Mucosa of descending colon (tissue), 3 donors: ENCODE results near the gene UTP3. TPM values are rescaled to one million over a fixed set of nuclear protein-coding genes. Genes with fewer than 3 reads are reported as not detected.
"Not testable (repeated sequence)": the region's sequence is repeated elsewhere in the genome, so short reads cannot be mapped to it uniquely, and the experiment has no call there.

Source experiments
- ATAC-seq: fragments of 200-7000 bp; cut with Tn5 transposase; one replicate; pipeline ENCODE4 v1.9.1; 2020; ENCODE audit warnings: mild to moderate bottlenecking, moderate library complexity
- DNase-seq, 3 donors: peaks; one replicate each; pipeline ENCODE4 v3.0.0-alpha.2; 2020
- H3K36me3 ChIP-seq: fragments of 200-600 bp; one replicate; pipeline ENCODE4 v1.8.0; 2021; ENCODE audit warnings: low read depth, mild to moderate bottlenecking
- H3K4me1 ChIP-seq: fragments of 200-600 bp; one replicate; pipeline ENCODE4 v1.8.0; 2021; ENCODE audit warnings: low read depth, mild to moderate bottlenecking
- H3K4me3 ChIP-seq: fragments of 200-600 bp; one replicate; pipeline ENCODE4 v1.8.0; 2021; ENCODE audit warnings: mild to moderate bottlenecking
- H3K9me3 ChIP-seq: fragments of 200-600 bp; one replicate; pipeline ENCODE4 v1.8.0; 2021; ENCODE audit warnings: mild to moderate bottlenecking
- CTCF ChIP-seq: fragments of 200-600 bp; IDR thresholded peaks from one replicate; pipeline ENCODE4 v1.8.0; 2022; ENCODE audit warnings: antibody characterized with exemption, mild to moderate bottlenecking
- intact Hi-C, 2 donors: fragments of 100-400 bp; cut with DNase I in 1 of 2; cut with micrococcal nuclease in 1 of 2; formaldehyde crosslinking; loops; one replicate each; pipeline versions ENCODE4 v1.11.0 to v1.11.1; 2022; cut with DNase I, micrococcal nuclease
- total RNA-seq, 3 donors: library from RNA; stranded (reverse); fragmentation: NEBNext Ultra II Directional in 2 of 3; extraction: Animal tissue kit (Norgen Biotek cat#: 25700) in 2 of 3; gene quantifications; one replicate each; pipeline versions ENCODE4 v1.2.1 to v1.2.4, GENCODE V29; 2021 to 2023
- donor health status: DM: no; HTN: no; CAD: no; lungs with moderate emphysema.
- donor health status: DM: no; HTN: no; CAD: no.
- donor health status: DM: no; HTN: yes; CAD: no.

UTP3 gene
- total RNA-seq, 3 donors from 2014 or later, result 15.8 to 23.4 (median 20.5) TPM

GRCh38 chr4:70657326-70657725, 31.0 kb upstream of the UTP3 start:
- DNase-seq, result no peak
- intact Hi-C loops, result loop anchor here in 1 of 2 donors (10.0 kb wide), 1 partner anchor 357 kb away; no protein-coding TSS in a partner anchor
- Histone ChIP-seq H3K4me1 (no peaks in the 10 kb centered on the region), H3K4me3 (no peak overlapping the region), H3K36me3 (no peaks in the 10 kb centered on the region), H3K9me3 (no peaks in the 10 kb centered on the region)
- no peak for ATAC-seq
- TF ChIP-seq CTCF, result no peak

- ATAC-seq, result no peak
- intact Hi-C loops, result loop anchor here in 1 of 2 donors (10.0 kb wide), 1 partner anchor 356 kb away; no protein-coding TSS in a partner anchor
Observed at GRCh38 chr4:70658418-70658817, 29.9 kb upstream of the UTP3 start.

GRCh38 chr4:70660106-70660505, 28.2 kb upstream of the UTP3 start:
- ATAC-seq (no peak), DNase-seq (no peak)
- no peak for TF ChIP-seq CTCF
- H3K4me1 ChIP-seq, result no peaks in the 10 kb centered on the region
- intact Hi-C loops, result no loop called here
- no peaks in the 10 kb centered on the region for H3K9me3 ChIP-seq
- no peaks in the 10 kb centered on the region for H3K36me3 ChIP-seq
- no peak overlapping the region for H3K4me3 ChIP-seq

More at GRCh38 chr4:70658418-70658817, 29.9 kb upstream of the UTP3 start:
- no peak for DNase-seq
- Histone ChIP-seq H3K4me3 (no peak overlapping the region), H3K36me3 (no peaks in the 10 kb centered on the region), H3K4me1 (no peaks in the 10 kb centered on the region), H3K9me3 (no peaks in the 10 kb centered on the region)
- TF ChIP-seq CTCF, result no peak

- H3K36me3 ChIP-seq, H3K4me3 ChIP-seq, H3K4me1 ChIP-seq, ATAC-seq, intact Hi-C loops, DNase-seq, H3K9me3 ChIP-seq: not testable (repeated sequence)
Observed at GRCh38 chr4:70661309-70661922, 26.9 kb upstream of the UTP3 start.

GRCh38 chr4:70666369-70666768, 22.0 kb upstream of the UTP3 start, which contains the start of gene JCHAIN:
Gene JCHAIN, minus strand, starts transcription at chr4:70666508. Its CDS starts 18 bp downstream, at chr4:70666490.
- intact Hi-C loops, result no loop called here
- no peaks in the 10 kb centered on the region for H3K9me3 ChIP-seq
- TF ChIP-seq CTCF, result no peak
- no peak within 1 kb of the TSS for H3K4me3 ChIP-seq
- ATAC-seq, result no peak
- H3K36me3 ChIP-seq, result no peaks in the 10 kb centered on the region
- no peaks in the 10 kb centered on the region for H3K4me1 ChIP-seq
- DNase-seq, result no peak

GRCh38 chr4:70667740-70668535, 20.4 kb upstream of the UTP3 start:
- H3K4me1 ChIP-seq, result no peaks in the 10 kb centered on the region
- no peak for TF ChIP-seq CTCF
- ATAC-seq, result no peak
- H3K4me3 ChIP-seq, result no peak overlapping the region
- intact Hi-C loops, result no loop called here
- no peak for DNase-seq
- no peaks in the 10 kb centered on the region for H3K36me3 ChIP-seq
- no peaks in the 10 kb centered on the region for H3K9me3 ChIP-seq
